Trophoblast cell (in vitro differentiated cells and primary cell): ENCODE measurements around the gene SERGEF.

Source experiments
- DNase-seq, 2 donors: peaks; one replicate each; pipeline ENCODE4 v3.0.0-alpha.2; 2016
- H2AFZ ChIP-seq: 2 replicates; pipeline ENCODE4 v1.6.1; 2013; ENCODE audit warnings: low read length, moderate library complexity, mild to moderate bottlenecking; ENCODE audit not compliant: insufficient read depth, poor library complexity
- H2AK5ac ChIP-seq: 2 replicates; pipeline ENCODE4 v1.6.1; 2013; ENCODE audit warnings: mild to moderate bottlenecking, low read length
- H2BK120ac ChIP-seq: 2 replicates; pipeline ENCODE4 v1.6.1; 2013; ENCODE audit warnings: low read length, mild to moderate bottlenecking, moderate library complexity; ENCODE audit not compliant: insufficient read depth, poor library complexity
- H2BK12ac ChIP-seq: 2 replicates; pipeline ENCODE4 v1.6.1; 2013; ENCODE audit warnings: mild to moderate bottlenecking, low read length, moderate library complexity
- H2BK5ac ChIP-seq: 2 replicates; pipeline ENCODE4 v1.6.1; 2013; ENCODE audit warnings: low read length, low read depth, moderate library complexity, mild to moderate bottlenecking; ENCODE audit not compliant: poor library complexity
- H3K14ac ChIP-seq: 2 replicates; pipeline ENCODE4 v1.6.1; 2013; ENCODE audit warnings: mild to moderate bottlenecking, low read length
- H3K18ac ChIP-seq: 2 replicates; pipeline ENCODE4 v1.6.1; 2013; ENCODE audit warnings: mild to moderate bottlenecking, low read length
- H3K23ac ChIP-seq: 2 replicates; pipeline ENCODE4 v1.6.1; 2013; ENCODE audit warnings: low read length
- H3K27ac ChIP-seq: 2 replicates; pipeline ENCODE4 v1.5.1; 2013; ENCODE audit warnings: low read depth, mild to moderate bottlenecking, inconsistent platforms, low read length, moderate library complexity
- H3K27me3 ChIP-seq: 2 replicates; pipeline ENCODE4 v1.6.1; 2013; ENCODE audit warnings: inconsistent platforms, mild to moderate bottlenecking, low read length, moderate library complexity; ENCODE audit not compliant: insufficient read depth
- H3K36me3 ChIP-seq, 2 experiments: 1 replicate in 1 of 2; 2 replicates in 1 of 2; pipeline ENCODE4 v1.6.1; 2013; ENCODE audit warnings: low read length in 2 of 2, mild to moderate bottlenecking in 2 of 2, moderate library complexity in 1 of 2; ENCODE audit not compliant: insufficient read depth in 2 of 2, control insufficient read depth in 1 of 2
- H3K4ac ChIP-seq: 2 replicates; pipeline ENCODE4 v1.6.1; 2013; ENCODE audit warnings: low read depth, mild to moderate bottlenecking, low read length, moderate library complexity
- H3K4me1 ChIP-seq, 2 experiments: 1 replicate in 1 of 2; 2 replicates in 1 of 2; pipeline ENCODE4 v1.6.1; 2013; ENCODE audit warnings: low read length in 2 of 2, mild to moderate bottlenecking in 2 of 2, moderate library complexity in 1 of 2; ENCODE audit not compliant: insufficient read depth in 2 of 2, control insufficient read depth in 1 of 2
- H3K4me2 ChIP-seq: 2 replicates; pipeline ENCODE4 v1.6.1; 2013; ENCODE audit warnings: inconsistent platforms, mild to moderate bottlenecking, low read length, moderate library complexity
- H3K4me3 ChIP-seq: 2 replicates; pipeline ENCODE4 v1.5.1; 2013; ENCODE audit warnings: mild to moderate bottlenecking, low read depth, low read length, inconsistent platforms
- H3K79me1 ChIP-seq: one replicate; pipeline ENCODE4 v1.6.1; 2013; ENCODE audit warnings: low read length
- H3K79me2 ChIP-seq: 2 replicates; pipeline ENCODE4 v1.6.1; 2013; ENCODE audit warnings: low read length, mild to moderate bottlenecking; ENCODE audit not compliant: control insufficient read depth, insufficient read depth, poor library complexity
- H3K9ac ChIP-seq: 2 replicates; pipeline ENCODE4 v1.6.1; 2013; ENCODE audit warnings: mild to moderate bottlenecking, low read length
- H3K9me3 ChIP-seq: 2 replicates; pipeline ENCODE4 v1.6.1; 2013; ENCODE audit warnings: low read depth, mild to moderate bottlenecking, control low read depth, inconsistent platforms, low read length; ENCODE audit not compliant: insufficient read depth
- H4K12ac ChIP-seq: 2 replicates; pipeline ENCODE4 v1.6.1; 2013; ENCODE audit warnings: low read depth, mild to moderate bottlenecking, low read length, moderate library complexity
- H4K8ac ChIP-seq: 2 replicates; pipeline ENCODE4 v1.6.1; 2013; ENCODE audit warnings: low read depth, mild to moderate bottlenecking, low read length, moderate library complexity
- H4K91ac ChIP-seq: one replicate; pipeline ENCODE4 v1.6.1; 2013; ENCODE audit warnings: low read depth, mild to moderate bottlenecking, low read length, moderate library complexity
- WGBS: extraction: QIAGEN DNeasy Blood & Tissue Kit; methylation state at CpG from one replicate; pipeline ENCODE4 v1.1.7; 2013; ENCODE audit warnings: missing lambda C conversion rate; ENCODE audit not compliant: insufficient read length, insufficient coverage; ENCODE audit errors: extremely low coverage; 5-methylcytosine and 5-hydroxymethylcytosine counted together

The SERGEF gene

DNA sequence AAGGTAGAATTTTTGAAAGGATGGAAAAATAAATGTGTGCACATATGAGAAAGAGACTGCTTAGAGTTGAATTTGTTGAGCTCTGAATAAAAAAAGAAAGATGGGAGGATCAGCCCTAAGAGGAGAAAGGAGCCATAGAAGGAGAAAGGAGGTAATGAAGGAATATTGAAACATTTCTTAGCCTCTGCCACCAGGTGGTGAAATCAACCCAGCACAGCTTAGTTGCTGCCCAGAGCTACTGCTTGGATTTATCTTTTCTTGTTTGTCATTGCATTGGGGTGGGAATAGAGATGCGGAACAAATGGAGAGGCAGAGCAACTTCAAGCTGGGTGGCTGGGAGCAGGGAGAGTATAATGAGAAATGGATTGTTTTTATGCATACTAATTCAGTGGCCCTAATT, 80.4 kb downstream of the SERGEF start:
- H2BK120ac ChIP-seq = no peak overlapping the region
- no peak overlapping the region for H3K4me2 ChIP-seq
- H3K9ac ChIP-seq = no peak overlapping the region
- H2AFZ ChIP-seq = no peak overlapping the region
- H4K8ac ChIP-seq = no peak overlapping the region
- no peak overlapping the region for H3K4me3 ChIP-seq
- no peak overlapping the region for H4K91ac ChIP-seq
- H3K14ac ChIP-seq = no peak overlapping the region
- no peak overlapping the region for H3K4ac ChIP-seq
- no peak overlapping the region for H4K12ac ChIP-seq
- no peak overlapping the region for H3K23ac ChIP-seq
- no peak for DNase-seq
- H3K4me1 ChIP-seq = no peaks in the 10 kb centered on the region
- H3K18ac ChIP-seq = no peak overlapping the region
- no CpG with 5 or more reads among the region's 1 CpG for WGBS
- H3K36me3 ChIP-seq = no peaks in the 10 kb centered on the region
- no peaks in the 10 kb centered on the region for H3K79me2 ChIP-seq
- H3K9me3 ChIP-seq = no peaks in the 10 kb centered on the region
- no peaks in the 10 kb centered on the region for H3K79me1 ChIP-seq
- no peak overlapping the region for H2AK5ac ChIP-seq
- no peak overlapping the region for H2BK5ac ChIP-seq
- H3K27ac ChIP-seq = no peak overlapping the region
- no peak overlapping the region for H2BK12ac ChIP-seq
- no peaks in the 10 kb centered on the region for H3K27me3 ChIP-seq

GRCh38 chr11:17931595-17931994, 81.3 kb downstream of the SERGEF start:
- Histone ChIP-seq H3K79me1 (no peaks in the 10 kb centered on the region), H3K27ac (no peak overlapping the region), H3K79me2 (no peaks in the 10 kb centered on the region), H3K36me3 (no peaks in the 10 kb centered on the region), H3K4me2 (no peak overlapping the region), H4K12ac (no peak overlapping the region), H4K91ac (no peak overlapping the region), H2BK12ac (no peak overlapping the region), H3K23ac (no peak overlapping the region), H2BK5ac (no peak overlapping the region), H3K4me1 (no peaks in the 10 kb centered on the region), H3K27me3 (no peaks in the 10 kb centered on the region), H4K8ac (no peak overlapping the region), H3K4me3 (no peak overlapping the region), H3K18ac (no peak overlapping the region), H2BK120ac (no peak overlapping the region), H3K9me3 (no peaks in the 10 kb centered on the region), H3K4ac (no peak overlapping the region), H2AFZ (no peak overlapping the region), H3K9ac (no peak overlapping the region), H2AK5ac (no peak overlapping the region), H3K14ac (no peak overlapping the region)
- no CpG with 5 or more reads among the region's 1 CpG for WGBS
- DNase-seq = no peak

DNA sequence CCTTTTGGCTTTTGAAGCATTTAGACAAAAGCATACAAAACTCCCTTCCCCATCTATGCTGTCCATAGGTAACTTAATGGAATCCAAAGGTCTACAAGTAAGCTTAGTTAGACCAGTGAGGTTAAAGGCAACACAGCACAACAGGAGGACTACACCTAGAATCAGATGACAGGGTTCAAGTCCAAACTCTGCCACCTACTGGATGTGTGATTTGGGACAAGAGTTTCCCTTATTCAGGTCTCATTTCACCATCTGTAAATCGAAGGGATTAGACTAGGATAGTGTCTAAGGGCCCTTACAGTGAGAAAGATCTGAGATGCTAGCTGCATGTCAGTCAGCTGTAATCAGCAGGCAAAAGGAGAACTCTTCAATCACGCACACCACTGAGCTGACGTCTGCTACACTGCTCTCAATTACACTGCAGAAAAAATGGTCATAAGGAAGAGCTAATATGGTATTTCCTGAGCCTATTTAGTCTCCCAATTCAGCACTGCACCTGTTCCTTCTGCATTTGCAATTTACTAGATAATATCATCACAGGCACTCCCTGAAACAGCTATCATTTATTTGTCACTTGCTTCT, 82.2 kb downstream of the SERGEF start:
- Histone ChIP-seq H4K91ac (no peak overlapping the region), H4K12ac (no peak overlapping the region), H3K4ac (no peak overlapping the region), H3K4me2 (no peak overlapping the region), H2BK5ac (no peak overlapping the region), H3K4me1 (no peaks in the 10 kb centered on the region), H3K27ac (no peak overlapping the region), H3K27me3 (no peaks in the 10 kb centered on the region), H3K36me3 (no peaks in the 10 kb centered on the region), H2AK5ac (no peak overlapping the region), H3K9me3 (no peaks in the 10 kb centered on the region), H3K79me1 (no peaks in the 10 kb centered on the region), H3K4me3 (no peak overlapping the region), H4K8ac (no peak overlapping the region), H3K9ac (no peak overlapping the region), H3K14ac (no peak overlapping the region), H2AFZ (no peak overlapping the region), H2BK120ac (no peak overlapping the region), H3K18ac (no peak overlapping the region), H3K23ac (no peak overlapping the region), H2BK12ac (no peak overlapping the region), H3K79me2 (no peaks in the 10 kb centered on the region)
- WGBS = no CpG with 5 or more reads among the region's 3 CpGs
- DNase-seq = no peak

DNA sequence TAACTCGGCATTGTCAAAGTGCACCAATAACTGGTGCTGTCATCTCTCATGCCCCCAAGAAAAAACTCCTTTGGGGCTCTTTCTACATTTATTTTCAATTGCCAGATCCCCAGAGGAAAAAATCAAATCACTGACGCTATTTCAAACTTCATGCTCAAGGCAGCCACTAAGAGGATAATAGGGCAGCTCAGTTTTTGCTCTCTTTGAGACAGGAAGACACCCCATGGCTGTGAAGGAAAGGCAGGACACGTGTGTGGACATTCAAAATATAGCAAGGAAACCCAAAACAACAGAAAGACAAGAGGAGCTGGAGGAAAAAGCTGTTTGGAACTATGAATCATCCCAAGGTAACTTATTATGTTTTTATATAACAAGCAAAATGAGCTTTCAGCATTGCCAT, 83.7 kb downstream of the SERGEF start:
- Histone ChIP-seq H2BK5ac (no peak overlapping the region), H3K4me2 (no peak overlapping the region), H3K27ac (no peak overlapping the region), H4K12ac (no peak overlapping the region), H3K18ac (no peak overlapping the region), H3K14ac (no peak overlapping the region), H4K91ac (no peak overlapping the region), H2BK12ac (no peak overlapping the region), H3K4me3 (no peak overlapping the region), H2AK5ac (no peak overlapping the region), H3K4me1 (no peaks in the 10 kb centered on the region), H2BK120ac (no peak overlapping the region), H3K36me3 (no peaks in the 10 kb centered on the region), H3K79me2 (no peaks in the 10 kb centered on the region), H3K9me3 (no peaks in the 10 kb centered on the region), H4K8ac (no peak overlapping the region), H3K27me3 (no peaks in the 10 kb centered on the region), H3K4ac (no peak overlapping the region), H3K79me1 (no peaks in the 10 kb centered on the region), H3K9ac (no peak overlapping the region), H2AFZ (no peak overlapping the region), H3K23ac (no peak overlapping the region)
- DNase-seq = no peak
- WGBS = no CpG with 5 or more reads among the region's 3 CpGs
